HUDEP-2 (cell line): ENCODE data around the gene PLTP.
"Not testable (repeated sequence)": the region's sequence is repeated elsewhere in the genome, so short reads cannot be mapped to it uniquely, and the experiment has no call there.

ENCODE experiments used
- DNase-seq, 76 experiments: peaks; one replicate each; lab custom pipeline; 2025; ENCODE audit not compliant: unreplicated experiment in 76 of 76; lab: John Stamatoyannopoulos, UW

The PLTP gene

DNA sequence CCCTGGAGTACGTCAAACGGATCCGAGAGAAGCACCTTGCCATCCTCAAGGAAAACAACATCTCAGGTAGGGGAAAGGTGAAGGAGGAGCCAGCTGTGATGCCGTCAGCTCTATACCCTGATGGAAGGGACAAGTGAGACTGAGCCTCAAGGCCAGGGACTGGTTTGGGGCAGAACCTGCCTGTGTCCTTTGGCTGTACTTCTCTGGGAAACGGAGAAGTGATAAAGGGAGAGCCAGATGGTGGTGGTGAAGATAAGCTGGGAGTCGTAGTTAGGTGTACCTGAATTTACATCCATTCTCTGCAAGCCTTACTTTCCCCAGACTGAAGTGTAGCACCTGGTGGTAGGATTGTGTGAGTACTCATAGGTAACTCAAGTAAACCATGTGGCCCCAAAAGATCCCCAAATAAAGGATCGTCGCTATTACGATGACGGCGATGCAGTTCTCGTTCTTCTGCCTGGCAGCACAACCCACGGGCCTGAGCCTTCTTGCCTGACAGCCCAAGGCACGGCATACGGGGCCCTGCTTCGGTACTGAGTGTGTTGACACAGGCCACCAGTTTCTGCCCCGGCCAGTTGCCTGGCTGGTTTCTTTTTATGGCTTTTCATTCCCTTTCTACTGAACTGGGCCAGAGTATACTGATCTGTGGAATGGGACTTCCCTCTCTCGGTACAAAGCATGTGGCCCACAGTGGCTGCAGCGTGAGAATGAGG is 33.2 kb upstream of the PLTP start:
- DNase-seq: no peak

DNA sequence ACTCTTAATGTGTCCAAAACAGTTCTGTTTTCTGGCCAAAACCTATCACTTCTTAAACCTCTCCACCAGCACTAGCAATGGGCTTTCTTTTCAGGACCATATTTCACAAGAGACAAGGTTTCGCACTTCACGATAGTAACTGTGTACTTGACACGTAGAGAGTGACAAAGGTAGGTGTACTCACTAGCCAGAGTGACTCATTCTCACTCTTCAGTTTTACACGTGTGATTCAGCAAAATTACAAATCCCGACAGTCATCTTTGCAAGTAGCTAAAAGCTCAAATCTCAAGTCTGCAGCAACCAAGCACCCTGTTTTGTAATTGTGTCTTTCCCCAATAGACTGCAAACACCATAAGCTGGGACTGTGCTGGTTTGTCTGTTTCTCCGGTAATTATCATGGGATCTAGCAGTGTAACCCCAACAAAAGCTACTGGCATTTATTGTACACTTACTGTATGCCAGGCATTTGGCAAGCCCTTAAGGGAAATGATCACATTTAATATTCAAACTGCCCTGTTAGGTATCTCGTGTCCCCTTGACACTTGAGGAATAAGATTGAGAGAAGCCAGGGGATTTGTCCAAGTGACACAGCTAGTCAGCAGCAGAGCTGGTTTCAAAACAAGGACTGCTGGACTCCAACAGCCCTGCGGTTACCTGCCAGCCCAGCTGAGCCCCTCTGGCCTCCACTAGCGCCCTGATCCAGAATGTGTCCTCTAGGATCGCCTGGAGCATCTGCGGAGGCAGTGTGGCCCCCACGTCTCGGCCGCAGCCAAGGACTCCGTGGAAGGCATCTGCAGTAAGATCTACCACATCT is 32.4 kb upstream of the PLTP start:
- peak in 2 of 76 experiments; percentile 25 to 26 for DNase-seq

DNA sequence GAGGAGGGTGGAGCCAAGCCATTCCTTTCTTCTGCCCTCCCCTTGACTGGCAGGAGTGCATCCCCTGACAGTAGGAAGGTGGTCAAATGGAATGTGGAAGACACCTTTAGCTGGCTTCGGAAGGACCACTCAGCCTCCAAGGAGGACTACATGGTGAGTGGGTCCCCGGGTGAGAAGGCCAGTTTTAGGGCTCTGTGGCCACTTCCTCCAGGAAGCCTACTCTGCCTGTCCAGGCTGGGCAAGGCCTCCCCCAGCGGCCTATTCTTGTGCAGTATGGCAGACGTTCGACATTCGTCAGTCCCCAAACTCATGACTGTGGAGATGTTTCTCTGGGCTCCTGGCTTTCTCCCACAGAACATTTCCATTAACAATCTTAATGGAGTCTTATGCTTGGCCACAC is 31.7 kb upstream of the PLTP start:
- no peak for DNase-seq

DNA sequence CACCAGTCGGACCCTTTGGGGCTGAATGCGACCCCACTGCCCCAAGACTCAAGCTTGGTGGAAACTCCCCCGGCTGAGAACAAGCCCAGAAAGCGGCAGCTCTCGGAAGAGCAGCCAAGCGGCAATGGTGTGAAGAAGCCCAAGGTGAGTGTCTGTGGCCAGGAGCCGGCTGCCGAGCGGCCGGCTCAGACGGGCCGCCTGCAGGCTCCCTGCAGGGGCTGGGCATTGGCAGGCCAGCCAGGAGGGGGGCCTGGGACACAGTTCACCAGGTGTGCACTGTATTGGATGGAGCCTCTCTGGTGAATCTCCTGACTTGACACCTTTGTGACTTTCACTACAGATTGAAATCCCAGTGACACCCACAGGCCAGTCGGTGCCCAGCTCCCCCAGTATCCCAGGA is 28.5 kb upstream of the PLTP start:
- DNase-seq: no peak

DNA sequence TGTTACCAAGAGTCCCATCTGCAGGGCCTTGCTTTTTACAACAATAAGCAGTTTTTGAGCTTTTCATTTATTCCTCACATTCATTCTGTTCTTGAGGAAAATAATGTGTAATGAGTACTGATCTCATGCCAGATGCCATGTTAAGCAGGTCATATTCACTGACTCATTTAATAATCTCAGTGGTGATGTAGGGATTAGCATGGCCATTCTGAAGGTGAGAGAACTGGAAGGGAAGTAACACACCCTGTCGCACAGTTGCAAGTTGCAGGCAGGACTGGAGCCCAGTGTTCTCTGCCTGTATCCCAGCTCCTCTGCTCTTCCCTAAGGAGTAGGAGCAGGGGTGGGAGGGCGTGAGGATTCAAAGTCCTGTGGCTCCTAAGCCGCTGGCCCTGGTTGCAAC is 28.1 kb upstream of the PLTP start:
- DNase-seq: no peak

DNA sequence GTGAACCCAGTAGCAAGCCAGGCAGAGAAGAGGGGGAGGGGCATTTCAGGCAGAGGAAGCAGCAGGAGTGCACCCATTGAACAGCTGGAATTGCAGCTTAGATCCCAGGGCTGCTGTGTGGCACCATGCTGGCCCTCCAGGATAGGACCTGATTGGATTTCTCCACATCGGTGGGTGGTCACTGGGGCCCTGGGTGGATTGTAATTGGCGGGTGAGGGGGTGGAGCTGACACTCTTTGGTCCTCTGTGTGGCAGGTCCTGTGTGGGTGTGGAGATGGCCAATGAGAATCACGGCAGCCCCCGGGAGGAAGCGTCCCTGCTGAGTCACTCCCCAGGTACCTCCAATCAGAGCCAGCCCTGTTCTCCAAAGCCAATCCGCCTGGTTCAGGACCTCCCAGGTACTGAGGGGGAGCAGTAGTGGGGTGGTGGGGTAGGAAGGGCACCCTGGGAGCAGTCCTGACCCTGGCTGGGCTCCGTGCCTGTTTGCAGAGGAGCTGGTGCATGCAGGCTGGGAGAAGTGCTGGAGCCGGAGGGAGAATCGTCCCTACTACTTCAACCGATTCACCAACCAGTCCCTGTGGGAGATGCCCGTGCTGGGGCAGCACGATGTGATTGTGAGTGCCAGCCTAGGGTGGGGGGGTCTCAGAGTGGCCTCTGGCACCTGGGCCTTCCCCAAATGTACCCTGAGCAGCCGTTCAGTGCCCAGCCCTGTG is 26.9 kb upstream of the PLTP start:
- DNase-seq: no peak

DNA sequence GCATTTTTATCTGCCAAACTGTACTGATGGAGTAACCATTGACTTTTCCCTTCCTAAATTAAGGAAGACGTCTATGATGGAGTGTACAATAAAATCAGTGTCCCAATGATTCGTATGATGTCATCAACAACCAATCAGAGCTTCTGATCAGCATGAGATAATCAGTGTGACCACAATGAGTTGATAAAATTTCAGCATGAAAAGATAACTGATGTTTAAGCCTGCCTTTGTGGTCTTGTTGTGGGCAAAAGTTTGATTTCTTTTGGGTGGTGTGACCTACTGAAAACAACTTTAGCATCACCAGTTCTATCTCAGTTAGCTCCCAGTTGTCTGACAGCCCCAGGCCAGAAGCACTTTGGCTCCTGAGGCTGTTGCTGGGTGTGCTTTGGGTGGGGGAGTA is 25.8 kb upstream of the PLTP start:
- peak in 1 of 76 experiments; percentile 2 for DNase-seq

DNA sequence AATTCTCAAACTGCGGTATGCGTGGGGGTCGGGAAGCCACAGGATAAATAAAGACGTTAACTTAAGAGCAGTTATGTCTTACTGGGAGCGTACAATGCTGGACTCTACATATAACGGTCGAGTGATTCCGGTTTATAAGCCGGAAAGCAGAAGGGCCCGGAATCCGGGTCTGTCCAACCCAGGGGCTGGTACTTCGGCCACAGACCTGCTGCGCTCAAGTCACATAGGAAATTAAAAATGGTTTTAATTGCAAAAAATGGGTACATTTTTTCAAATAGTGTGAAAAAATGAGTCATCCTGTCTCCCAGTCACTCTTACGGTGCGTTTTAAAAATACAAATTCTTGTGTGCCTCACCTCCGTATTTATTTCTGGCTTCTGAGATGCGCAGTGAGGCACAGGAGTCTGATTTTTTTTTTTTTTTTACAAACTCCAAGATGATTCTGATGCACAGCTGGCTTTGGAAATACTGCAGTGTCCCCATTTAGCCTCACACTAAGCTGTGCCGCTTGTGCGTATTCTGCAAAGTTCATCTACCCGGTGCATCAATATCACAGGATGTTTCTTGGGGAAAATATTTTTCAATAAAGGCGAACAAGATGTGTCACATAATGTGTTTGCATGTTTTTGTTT is 23.6 kb upstream of the PLTP start:
- DNase-seq: no peak

DNA sequence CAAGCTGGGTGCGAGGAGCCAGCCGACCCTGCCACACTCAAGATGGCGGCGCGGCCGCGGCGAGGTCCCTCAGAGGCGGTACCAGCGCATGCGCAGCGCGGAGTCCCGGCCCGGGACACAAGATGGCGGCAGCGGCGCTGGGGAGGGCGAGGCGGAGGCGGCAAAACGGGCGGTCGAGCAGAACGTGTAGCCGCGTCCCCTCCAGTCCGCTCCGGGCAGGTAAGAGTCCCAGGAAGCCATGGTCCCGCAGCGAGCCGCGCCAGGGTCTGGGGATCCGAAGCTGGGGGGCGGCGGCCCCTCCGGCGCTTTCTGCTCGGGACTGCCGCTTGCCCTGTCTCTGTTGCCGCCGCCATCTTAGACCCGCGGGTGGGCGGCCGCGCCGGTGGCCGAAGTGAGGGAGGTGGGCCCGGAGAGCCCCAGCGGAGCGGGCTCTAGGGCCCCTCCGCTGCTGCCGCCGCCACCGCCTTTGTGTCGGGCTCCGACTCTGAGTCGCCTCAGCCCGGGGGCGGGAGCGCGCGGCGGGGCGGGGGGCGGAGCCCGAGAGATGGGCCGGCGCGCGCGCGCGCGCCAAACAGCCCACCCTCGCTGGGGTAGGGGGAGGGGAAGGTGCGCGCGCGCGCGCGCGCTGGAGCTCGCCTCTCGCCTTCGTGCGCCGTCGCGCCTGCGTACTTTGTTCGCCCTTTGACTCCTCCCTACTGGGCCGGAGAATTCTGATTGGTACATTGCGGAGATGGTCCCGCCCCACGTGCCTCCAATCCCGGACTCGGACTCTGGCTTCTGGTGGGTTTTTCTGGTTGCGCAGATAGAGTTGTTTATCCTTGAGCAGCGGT is 22.8 kb upstream of the PLTP start, which contains the start of gene PCIF1:
Gene PCIF1, plus strand, starts transcription at position 98 of the 830 bp plus-strand sequence. CDS start 4,317 bp downstream, outside the sequence.
- peak in 75 of 76 experiments; percentile 50 to 98 (median 93) for DNase-seq

DNA sequence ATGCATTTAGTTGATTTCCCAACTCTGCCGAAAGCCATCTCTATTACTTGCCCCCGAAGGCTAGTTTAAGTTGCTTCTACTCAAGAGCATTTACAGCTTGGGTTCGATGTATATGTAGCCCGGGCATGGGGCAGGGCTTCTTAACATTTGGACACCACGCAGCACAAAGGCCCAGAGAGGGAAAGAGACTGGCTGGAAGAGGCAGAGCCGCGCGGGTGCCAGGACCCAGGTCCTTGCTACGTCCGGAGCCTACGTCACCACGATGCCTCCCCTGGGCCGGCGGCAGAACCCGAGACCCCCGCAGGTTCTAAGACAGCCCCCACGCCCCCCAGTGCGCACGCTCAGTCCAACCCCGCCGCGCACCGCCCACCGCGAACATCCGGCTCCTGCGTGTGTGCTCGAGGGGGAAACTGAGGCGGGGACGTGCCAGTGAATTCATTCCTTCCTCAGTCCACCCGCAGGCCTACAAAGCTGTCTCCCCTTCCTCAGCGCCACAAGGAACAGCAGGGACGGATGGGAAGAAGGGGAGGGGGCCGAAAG is 22.2 kb upstream of the PLTP start:
- DNase-seq: peak in 33 of 76 experiments; percentile 6 to 69 (median 40)

DNA sequence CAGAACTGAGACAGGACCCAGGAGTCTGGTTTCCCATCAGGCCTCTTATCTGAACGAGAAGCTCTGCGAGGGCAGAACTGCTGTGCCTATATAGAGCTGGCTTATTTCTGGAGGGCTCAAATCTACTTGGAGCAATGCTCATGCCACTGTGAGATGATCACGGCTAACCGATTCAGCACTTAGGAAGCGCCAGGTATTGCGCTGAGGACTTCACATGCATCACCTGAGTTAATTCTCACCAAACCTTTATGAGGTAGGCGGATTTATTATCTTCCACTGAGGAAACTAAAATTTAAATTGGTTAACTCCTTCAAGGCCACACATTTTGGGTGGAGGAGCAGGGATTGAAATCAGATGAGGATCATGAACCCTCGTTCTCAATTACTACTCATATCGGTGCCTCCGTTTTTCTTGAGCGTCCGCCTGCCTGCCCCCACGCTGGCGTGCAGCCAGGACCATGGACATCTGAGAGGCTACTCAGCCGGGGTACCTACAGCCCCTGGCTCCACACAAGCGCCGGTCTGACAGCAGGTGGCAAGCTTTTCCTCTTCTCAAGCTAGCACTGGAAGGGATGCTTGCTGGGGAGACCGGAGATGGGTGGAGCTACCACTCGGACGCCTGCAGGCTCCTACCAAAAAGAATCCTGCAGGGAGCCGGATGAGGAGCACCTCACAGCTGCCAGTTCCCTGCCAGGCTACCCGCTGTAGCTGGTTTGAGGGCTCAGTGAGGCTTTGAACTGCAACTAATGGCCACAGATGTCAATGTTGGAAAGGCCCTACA is 21.5 kb upstream of the PLTP start:
- peak in 71 of 76 experiments; percentile 7 to 77 (median 47) for DNase-seq

DNA sequence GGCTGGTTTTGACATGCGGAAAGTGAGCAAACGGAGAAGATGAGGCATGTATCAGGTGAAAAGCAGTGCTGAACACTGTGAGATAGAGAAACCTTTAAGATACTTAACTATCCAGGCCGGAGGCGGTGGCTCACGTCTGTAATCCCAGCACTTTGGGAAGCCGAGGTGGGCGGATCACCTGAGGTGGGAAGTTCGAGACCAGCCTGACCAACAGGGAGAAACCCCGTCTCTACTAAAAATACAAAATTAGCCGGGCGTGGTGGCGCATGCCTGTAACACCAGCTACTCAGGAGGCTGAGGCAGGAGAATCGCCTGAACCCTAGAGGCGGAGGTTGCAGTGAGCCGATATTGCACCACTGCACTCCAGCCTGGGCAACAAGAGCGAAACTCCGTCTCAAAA is 19.7 kb upstream of the PLTP start:
- DNase-seq: not testable (repeated sequence)

DNA sequence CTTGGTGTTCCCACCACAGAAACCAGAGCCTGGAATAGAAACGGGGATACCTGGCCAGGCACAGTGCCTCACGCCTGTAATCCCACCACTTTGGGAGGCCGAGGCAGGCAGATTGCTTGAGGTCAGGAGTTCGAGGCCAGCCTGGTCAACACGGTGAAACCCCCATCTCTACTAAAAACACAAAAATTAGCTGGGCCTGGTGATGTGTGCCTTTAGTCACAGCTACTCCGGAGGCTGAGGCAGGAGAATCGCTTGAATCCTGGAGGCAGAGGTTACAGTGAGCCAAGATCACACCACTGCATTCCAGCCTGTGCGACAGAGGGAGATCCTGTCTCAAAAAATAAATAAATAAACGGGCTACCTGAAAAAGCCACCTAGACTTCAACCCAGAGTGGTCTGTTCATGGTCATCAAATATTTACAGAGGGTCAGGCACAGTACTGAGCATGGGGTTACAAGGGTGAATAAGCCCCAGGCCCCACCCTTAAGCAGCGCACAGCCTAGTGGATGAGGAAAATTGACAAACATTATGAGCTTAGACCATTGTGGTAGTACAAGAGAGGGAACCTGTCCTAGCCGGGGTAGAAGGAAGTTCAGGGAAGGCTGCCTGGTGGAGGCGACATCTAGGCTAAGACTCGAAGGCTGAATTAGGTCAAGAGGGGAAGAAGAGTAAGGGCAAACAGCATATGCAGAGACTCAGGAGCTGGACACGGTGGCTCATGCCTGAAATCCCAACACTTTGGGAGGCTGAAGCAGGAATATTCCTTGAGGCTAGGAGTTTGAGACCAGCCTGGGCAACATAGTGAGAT is 15.3 kb upstream of the PLTP start:
- DNase-seq: no peak

DNA sequence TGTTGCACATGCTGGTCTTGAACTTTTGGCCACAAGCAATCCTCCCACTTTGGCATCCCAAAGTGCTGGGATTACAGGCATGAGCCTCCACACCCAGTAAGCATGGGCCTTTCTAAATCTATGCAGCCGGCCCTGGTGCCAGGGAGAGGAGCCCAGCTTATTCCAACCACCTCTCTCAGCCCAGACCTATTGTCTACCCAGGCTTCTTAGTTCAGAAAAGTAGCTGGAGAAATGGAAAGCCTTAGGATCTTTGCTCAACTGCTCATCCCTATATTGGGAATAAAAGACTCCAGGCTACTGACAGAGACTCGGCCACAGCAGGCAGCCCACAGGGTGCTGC is 14.7 kb upstream of the PLTP start:
- DNase-seq: no peak

DNA sequence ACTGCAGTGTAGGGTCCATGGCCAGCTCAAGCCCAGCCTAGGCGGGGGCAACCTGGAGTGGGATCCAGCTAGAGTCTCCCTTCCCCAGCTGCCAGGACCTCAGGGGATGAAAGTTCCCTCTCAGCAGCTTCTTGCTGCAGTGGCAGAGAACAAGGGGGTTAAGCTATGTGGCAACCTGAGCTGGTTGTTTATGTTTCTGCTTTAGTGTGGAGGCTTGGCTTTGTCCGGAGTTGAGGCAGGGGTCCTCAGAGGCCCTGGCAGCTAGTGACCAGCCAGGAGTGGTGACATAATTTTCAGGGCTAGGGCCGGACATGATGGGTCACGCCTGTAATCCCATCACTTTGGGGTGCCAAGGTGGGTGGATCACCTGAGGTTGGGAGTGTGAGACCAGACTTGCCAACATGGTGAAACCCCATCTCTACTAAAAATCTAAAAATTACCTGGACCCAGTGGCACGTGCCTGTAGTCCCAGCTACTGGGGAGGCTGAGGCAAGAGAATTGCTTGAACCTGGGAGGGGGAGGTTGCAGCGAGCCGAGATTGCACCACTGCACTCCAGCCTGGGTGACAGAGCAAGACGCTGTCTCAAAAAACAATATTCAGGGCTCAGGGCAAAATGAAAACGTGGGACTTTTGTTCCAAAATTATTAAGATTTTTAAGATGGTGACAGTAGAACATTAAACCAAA is 14.0 kb upstream of the PLTP start:
- DNase-seq: no peak

DNA sequence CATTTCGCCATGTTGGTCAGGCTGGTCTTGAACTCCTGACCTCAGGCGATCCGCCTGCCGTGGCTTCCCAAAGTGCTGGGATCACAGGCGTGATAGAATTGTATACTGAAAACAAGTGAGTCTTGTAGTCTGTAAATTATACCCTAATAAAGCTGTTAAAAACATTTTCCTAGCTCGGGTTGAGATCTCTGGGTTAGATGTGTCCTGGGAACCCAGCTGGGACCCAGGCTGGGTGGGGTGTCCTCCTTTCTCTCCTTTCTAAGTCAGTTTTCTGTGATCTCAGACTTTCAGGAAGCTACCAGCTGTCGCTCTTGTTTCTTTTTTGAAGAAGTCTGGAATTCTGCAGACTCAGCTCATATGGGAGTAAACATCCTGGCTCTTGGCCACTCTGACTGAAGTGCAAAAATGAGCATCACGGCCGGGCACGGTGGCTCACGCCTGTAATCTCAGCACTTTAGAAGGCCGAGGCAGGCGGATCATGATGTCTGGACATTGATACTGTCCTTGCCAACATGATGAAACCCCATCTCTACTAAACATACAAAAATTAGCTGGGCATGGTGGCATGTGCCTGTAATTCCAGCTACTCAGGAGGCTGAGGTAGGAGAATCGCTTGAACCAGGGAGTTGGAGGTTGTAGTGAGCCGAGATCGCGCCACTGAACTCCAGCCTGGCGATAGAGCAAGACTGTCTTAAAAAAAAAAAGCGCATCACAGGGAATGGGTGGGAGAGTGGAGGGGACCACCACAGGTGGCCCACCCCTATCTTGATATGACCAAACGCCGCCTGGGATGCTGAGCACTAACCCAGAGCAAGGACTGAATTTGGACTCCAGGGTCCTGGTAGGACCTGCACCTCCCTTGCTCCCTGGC is 12.7 kb upstream of the PLTP start:
- DNase-seq: no peak
